Neural crest cell (in vitro differentiated cells): ENCODE data around the gene POGLUT2. TPM values are rescaled to one million over a fixed set of nuclear protein-coding genes. Genes with fewer than 3 reads are reported as not detected.

ENCODE experiments used
- DNase-seq: peaks from one replicate; pipeline ENCODE4 v3.0.0; 2021; ENCODE audit warnings: low read depth, mixed read lengths, low spot score
- H3K27ac Mint-ChIP-seq: one replicate; pipeline ENCODE4 v1.8.0; 2021; ENCODE audit warnings: mild to moderate bottlenecking, mixed read lengths; ENCODE audit not compliant: unreplicated experiment
- H3K27me3 Mint-ChIP-seq: 2 replicates; pipeline ENCODE4 v1.8.0; 2021; ENCODE audit warnings: low read depth, mild to moderate bottlenecking, mixed read lengths
- H3K36me3 Mint-ChIP-seq: 2 replicates; pipeline ENCODE4 v1.8.0; 2021; ENCODE audit warnings: low read depth, mild to moderate bottlenecking, mixed read lengths
- H3K4me1 Mint-ChIP-seq: 2 replicates; pipeline ENCODE4 v1.8.0; 2021; ENCODE audit warnings: mixed read lengths
- H3K4me3 Mint-ChIP-seq: one replicate; pipeline ENCODE4 v1.8.0; 2021; ENCODE audit warnings: mild to moderate bottlenecking, mixed read lengths
- H3K9me3 Mint-ChIP-seq: 2 replicates; pipeline ENCODE4 v1.8.0; 2021; ENCODE audit warnings: mixed read lengths
- total RNA-seq: library from RNA; stranded (reverse); gene quantifications from 2 replicates; pipeline ENCODE4 v1.2.1, GENCODE V29; 2021
- TF ChIP-seq, protein P1 (sequence below): fragments of 200-600 bp; sonication (generic); conservative IDR thresholded peaks from 2 replicates; pipeline ENCODE4 v1.5.0; 2021; ENCODE audit warnings: antibody characterized with exemption, mild to moderate bottlenecking

The POGLUT2 gene
- total RNA-seq, 1 donor from 2014 or later = 31.1 TPM

DNA sequence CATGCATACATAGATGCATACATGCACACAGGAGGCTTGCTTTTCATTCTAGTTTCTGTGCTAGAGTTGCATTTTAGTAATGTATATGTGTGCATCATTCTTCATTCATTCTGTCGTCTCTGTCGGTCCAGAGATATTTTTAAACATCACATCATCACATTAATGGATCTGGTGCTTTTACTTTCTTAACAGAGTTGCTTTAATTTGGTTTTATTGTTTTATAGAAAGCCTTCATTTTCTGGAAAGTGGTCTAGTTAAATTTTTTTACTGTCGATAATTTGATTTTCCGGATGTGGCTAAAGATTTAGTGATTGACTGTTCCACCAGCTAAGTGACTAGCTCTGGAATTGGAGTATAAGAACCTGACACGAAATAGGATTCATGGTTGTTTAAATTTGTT lies 17.0 kb upstream of the POGLUT2 start:
- Mint-ChIP-seq H3K4me1 (peaks cover 14% of the 10 kb centered on the region), H3K4me3 (no peak overlapping the region), H3K27me3 (no peaks in the 10 kb centered on the region), H3K27ac (no peak overlapping the region), H3K36me3 (peaks cover 17% of the 10 kb centered on the region), H3K9me3 (peaks cover 2% of the 10 kb centered on the region)
- DNase-seq = no peak
- TF ChIP-seq, protein P1, sequence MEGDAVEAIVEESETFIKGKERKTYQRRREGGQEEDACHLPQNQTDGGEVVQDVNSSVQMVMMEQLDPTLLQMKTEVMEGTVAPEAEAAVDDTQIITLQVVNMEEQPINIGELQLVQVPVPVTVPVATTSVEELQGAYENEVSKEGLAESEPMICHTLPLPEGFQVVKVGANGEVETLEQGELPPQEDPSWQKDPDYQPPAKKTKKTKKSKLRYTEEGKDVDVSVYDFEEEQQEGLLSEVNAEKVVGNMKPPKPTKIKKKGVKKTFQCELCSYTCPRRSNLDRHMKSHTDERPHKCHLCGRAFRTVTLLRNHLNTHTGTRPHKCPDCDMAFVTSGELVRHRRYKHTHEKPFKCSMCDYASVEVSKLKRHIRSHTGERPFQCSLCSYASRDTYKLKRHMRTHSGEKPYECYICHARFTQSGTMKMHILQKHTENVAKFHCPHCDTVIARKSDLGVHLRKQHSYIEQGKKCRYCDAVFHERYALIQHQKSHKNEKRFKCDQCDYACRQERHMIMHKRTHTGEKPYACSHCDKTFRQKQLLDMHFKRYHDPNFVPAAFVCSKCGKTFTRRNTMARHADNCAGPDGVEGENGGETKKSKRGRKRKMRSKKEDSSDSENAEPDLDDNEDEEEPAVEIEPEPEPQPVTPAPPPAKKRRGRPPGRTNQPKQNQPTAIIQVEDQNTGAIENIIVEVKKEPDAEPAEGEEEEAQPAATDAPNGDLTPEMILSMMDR = no peak

DNA sequence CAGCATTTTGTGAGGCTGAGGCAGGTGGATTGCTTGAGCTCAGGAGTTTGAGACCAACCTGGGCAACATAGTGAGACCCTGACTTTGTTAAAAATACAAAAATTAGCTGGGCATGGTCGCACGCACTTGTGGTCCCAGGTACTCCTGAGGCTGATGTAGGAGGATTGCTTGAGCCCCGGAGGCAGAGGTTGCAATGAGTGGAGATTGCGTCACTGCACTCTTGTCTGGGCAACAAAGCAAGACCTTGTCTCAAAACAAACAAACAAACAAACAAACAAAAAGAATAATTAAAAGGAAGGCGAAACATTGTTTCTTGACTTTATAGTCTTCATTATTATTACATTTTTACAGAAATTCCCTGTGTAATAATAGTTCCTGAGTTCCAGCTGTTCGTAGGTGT lies 16.0 kb upstream of the POGLUT2 start:
- TF ChIP-seq, protein P1 = no peak
- peaks cover 14% of the 10 kb centered on the region for H3K4me1 Mint-ChIP-seq
- DNase-seq = no peak
- peaks cover 2% of the 10 kb centered on the region for H3K9me3 Mint-ChIP-seq
- H3K4me3 Mint-ChIP-seq = no peak overlapping the region
- H3K27me3 Mint-ChIP-seq = no peaks in the 10 kb centered on the region
- no peak overlapping the region for H3K27ac Mint-ChIP-seq
- H3K36me3 Mint-ChIP-seq = peaks cover 20% of the 10 kb centered on the region

DNA sequence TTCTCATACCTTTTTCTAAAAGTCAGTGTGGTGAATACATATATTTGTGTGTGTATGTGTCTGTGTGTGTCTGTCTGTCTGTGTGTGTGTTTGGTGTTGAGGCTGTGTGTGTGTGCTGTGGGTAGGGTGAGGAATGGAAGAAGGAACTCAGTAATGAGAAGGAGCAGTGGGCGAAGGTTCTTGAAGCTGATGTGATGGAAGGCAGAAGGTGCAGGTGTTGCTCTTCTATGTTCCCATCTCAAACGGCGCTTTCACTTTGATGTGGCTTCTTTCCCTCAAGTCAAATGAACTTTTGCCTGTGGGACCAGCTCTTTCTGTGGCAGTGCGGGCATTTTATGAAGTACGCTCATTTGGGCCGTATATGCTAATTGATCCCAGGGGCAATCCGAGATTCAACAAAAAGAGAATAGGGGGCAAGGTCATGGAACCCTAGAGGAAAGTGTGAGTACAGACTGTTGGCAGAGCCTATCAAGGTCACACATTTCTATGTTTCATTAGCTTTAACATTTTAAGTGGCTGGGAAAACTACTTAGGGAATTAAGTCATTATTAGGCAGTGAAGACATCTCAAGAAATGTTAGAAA lies 15.3 kb upstream of the POGLUT2 start:
- DNase-seq = no peak
- H3K4me3 Mint-ChIP-seq = no peak overlapping the region
- H3K4me1 Mint-ChIP-seq = peaks cover 14% of the 10 kb centered on the region
- peaks cover 2% of the 10 kb centered on the region for H3K9me3 Mint-ChIP-seq
- peaks cover 21% of the 10 kb centered on the region for H3K36me3 Mint-ChIP-seq
- TF ChIP-seq, protein P1 = no peak
- no peaks in the 10 kb centered on the region for H3K27me3 Mint-ChIP-seq
- peak overlapping the region; percentile 10 for H3K27ac Mint-ChIP-seq

DNA sequence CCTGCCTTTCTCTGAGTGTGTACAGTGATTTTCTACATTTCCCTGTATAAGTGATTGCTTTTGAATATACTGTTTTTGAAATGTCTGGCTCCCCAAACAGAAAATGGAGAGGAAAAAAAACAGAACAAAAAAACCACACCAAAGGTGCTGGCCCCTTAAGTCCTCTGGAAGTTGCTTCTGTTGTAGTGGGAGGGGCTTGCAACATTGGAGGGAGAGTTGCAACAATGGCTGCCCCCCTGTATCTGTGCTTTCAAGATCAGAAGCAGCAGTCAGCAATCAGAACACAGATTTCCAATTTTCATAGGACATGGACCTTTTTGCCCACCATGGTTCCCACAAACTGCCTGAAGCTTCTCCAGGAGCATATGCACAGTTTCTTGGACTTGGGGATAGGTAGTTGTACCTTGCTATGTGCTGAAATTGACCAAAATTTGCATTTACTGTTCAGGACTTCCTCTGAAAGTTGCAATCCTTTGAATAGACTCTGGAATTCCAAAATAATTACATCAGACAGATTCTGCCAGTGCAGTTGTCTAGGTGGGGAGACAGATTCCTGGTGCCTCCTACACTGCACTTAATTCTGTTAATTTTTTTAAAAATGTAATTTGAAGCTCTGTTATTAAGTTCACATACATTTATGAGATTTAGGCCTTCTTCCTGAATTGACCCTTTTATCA lies 14.0 kb upstream of the POGLUT2 start:
- Mint-ChIP-seq H3K9me3 (peaks cover 2% of the 10 kb centered on the region), H3K4me3 (no peak overlapping the region), H3K27me3 (no peaks in the 10 kb centered on the region), H3K27ac (peak overlapping the region; percentile 27), H3K4me1 (peaks cover 14% of the 10 kb centered on the region), H3K36me3 (peaks cover 23% of the 10 kb centered on the region)
- TF ChIP-seq, protein P1 = no peak
- no peak for DNase-seq

DNA sequence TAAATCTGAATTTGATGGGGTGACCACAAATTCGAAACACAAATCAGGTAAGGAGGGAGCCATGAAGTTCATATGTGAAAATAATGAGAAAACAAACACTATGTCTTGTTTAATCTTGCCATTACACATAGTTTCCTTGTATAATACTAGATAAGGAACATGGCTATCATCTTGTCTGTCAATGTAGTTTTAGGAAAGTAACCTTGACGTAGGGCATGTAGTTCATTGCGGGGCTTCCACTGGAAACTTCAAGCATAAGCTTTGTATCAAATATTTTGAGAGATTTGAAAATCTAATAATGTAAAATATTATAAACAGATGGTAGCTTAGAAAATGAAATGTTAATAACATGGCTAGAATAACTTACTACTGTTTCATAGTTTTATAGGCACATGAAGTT lies 8.9 kb upstream of the POGLUT2 start:
- Mint-ChIP-seq H3K4me3 (no peak overlapping the region), H3K36me3 (peaks cover 33% of the 10 kb centered on the region), H3K27me3 (no peaks in the 10 kb centered on the region), H3K27ac (no peak overlapping the region), H3K4me1 (peaks cover 9% of the 10 kb centered on the region), H3K9me3 (peaks cover 2% of the 10 kb centered on the region)
- TF ChIP-seq, protein P1 = no peak
- DNase-seq = no peak
